HL-60 (cell line): ENCODE results near the gene MAS1L.

Experiments used
- DNase-seq, 2 experiments: peaks; one replicate each; pipeline ENCODE4 v3.0.0-alpha.2; 2010 to 2020; ENCODE audit warnings: low read depth in 1 of 2, low spot score in 1 of 2
- H3K27ac ChIP-seq: fragments of 250-450 bp; sonication (Bioruptor Pico); replicated peaks from 2 replicates; pipeline ENCODE4 v1.5.1; 2020; ENCODE audit warnings: mild to moderate bottlenecking, moderate library complexity
- H3K27me3 ChIP-seq: fragments of 250-450 bp; sonication (Bioruptor Pico); 2 replicates; pipeline ENCODE4 v1.5.1; 2021; ENCODE audit warnings: mild to moderate bottlenecking, moderate library complexity; ENCODE audit not compliant: insufficient read depth, poor library complexity, severe bottlenecking
- H3K4me3 ChIP-seq: replicated peaks from 2 replicates; pipeline ENCODE4 v1.5.1; 2011; ENCODE audit warnings: mild to moderate bottlenecking, control low read depth, low read length; ENCODE audit not compliant: insufficient read depth
- CTCF ChIP-seq: IDR thresholded peaks from one replicate; pipeline ENCODE4 v1.5.1; 2011; ENCODE audit warnings: low read length, control low read depth, inconsistent platforms; ENCODE audit not compliant: insufficient read depth
- GABPA ChIP-seq: IDR thresholded peaks from 2 replicates; pipeline ENCODE4 v1.6.1; 2012; ENCODE audit warnings: low read depth
- POLR2AphosphoS5 ChIP-seq: IDR thresholded peaks from 2 replicates; pipeline ENCODE4 v1.6.1; 2012; ENCODE audit warnings: low read depth
- REST ChIP-seq: IDR thresholded peaks from 2 replicates; pipeline ENCODE4 v1.6.1; 2012; ENCODE audit warnings: low read depth; ENCODE audit not compliant: insufficient replicate concordance
- SPI1 ChIP-seq: IDR thresholded peaks from 2 replicates; pipeline ENCODE4 v1.6.1; 2012; ENCODE audit warnings: low read depth, mild to moderate bottlenecking, borderline replicate concordance

MAS1L gene

DNA sequence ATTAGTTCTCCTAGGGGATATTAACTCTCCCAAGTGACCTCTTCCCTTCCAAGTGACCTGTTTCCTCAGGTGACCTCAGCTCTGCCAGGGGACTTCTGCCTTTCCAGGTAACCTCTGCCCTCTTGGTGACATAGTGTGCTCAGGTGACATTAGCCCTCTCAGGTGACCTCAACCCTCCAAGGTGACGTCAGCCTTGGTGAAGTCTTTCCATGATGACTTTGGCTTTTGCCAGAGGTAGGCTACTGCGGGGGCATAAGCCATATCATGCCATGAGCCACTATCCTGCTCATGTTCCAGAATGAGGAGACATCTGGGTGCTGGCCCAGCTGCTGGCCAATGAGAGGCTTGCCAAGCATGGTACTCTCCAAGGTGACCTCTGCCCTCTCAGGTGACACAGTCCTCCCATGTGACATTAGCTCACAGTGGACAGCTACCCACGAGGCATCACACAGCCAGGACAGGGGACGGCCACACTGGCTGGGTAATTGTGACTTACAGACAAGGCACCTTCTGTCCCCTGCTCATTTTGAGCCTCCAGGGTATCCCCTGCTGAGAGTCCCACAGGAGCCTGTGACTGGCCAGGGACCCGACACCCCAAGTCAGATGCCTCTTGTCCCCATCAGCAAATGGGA is 40.7 kb upstream of the MAS1L start:
- Histone ChIP-seq H3K27ac (no peak overlapping the region), H3K4me3 (no peak overlapping the region), H3K27me3 (no peaks in the 10 kb centered on the region)
- TF ChIP-seq GABPA: no peak
- no peak for TF ChIP-seq SPI1
- TF ChIP-seq REST: no peak
- TF ChIP-seq POLR2AphosphoS5: no peak
- TF ChIP-seq CTCF: no peak
- DNase-seq: no peak

DNA sequence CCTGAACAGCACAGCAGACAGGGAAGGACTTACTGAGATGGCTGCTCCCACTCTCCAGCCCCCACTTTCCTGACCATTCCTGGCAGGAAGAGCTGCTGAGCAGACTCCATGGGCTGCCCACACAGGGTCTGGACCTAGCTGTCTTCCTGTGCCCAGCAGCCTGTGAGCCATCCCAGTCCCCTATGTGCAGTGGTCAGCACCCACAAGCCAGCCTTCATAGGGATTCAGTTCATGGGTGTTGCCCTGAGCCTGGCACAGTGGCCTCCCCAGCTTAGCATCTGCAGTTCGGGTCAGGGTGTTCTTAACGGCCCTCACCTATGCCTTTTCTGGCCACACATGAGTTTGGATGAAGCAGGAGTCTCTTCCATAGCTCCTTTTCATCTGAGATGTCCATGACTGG is 39.8 kb upstream of the MAS1L start:
- no peak for TF ChIP-seq CTCF
- TF ChIP-seq POLR2AphosphoS5: no peak
- no peak for TF ChIP-seq SPI1
- TF ChIP-seq GABPA: no peak
- TF ChIP-seq REST: no peak
- no peak for DNase-seq
- H3K27me3 ChIP-seq: no peaks in the 10 kb centered on the region
- H3K4me3 ChIP-seq: no peak overlapping the region
- H3K27ac ChIP-seq: no peak overlapping the region

GRCh38 chr6:29527126-29527525 is 39.4 kb upstream of the MAS1L start:
- H3K27me3 ChIP-seq: no peaks in the 10 kb centered on the region
- no peak for DNase-seq
- no peak overlapping the region for H3K27ac ChIP-seq
- no peak overlapping the region for H3K4me3 ChIP-seq
- TF ChIP-seq REST: no peak
- TF ChIP-seq CTCF: no peak
- no peak for TF ChIP-seq POLR2AphosphoS5
- no peak for TF ChIP-seq GABPA
- no peak for TF ChIP-seq SPI1
